HG02852 (cell line): Measurements from ENCODE around the gene TNFSF12.

ENCODE experiments used
- ATAC-seq: cut with Tn5 transposase; IDR thresholded peaks from one replicate; pipeline ENCODE4 v1.9.1; 2021; ENCODE audit warnings: mild to moderate bottlenecking, moderate library complexity; ENCODE audit not compliant: unreplicated experiment

The TNFSF12 gene

GRCh38 chr17:7563115-7563869, 14.4 kb downstream of the TNFSF12 start:
- ATAC-seq = no peak

- ATAC-seq = no peak
Measured at GRCh38 chr17:7569571-7569970, 20.7 kb downstream of the TNFSF12 start.

DNA sequence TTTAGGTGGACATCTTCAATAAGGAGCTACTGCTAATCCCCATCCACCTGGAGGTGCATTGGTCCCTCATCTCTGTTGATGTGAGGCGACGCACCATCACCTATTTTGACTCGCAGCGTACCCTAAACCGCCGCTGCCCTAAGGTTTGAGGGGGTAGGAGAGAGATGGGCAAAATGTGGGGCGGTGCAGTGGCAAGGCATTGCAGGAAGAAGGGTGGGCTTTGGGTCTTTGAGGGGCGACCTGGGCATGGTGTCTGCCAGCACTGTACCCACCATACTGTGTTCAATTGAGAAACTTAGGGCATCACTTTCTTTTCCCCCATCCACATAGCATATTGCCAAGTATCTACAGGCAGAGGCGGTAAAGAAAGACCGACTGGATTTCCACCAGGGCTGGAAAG, 21.5 kb downstream of the TNFSF12 start:
- no peak for ATAC-seq

DNA sequence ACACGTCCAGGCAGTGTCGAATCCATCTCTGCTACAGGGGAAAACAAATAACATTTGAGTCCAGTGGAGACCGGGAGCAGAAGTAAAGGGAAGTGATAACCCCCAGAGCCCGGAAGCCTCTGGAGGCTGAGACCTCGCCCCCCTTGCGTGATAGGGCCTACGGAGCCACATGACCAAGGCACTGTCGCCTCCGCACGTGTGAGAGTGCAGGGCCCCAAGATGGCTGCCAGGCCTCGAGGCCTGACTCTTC, 23.4 kb downstream of the TNFSF12 start:
- ATAC-seq = no peak

GRCh38 chr17:7572588-7573323, 23.9 kb downstream of the TNFSF12 start:
- ATAC-seq = peak; percentile 84

- ATAC-seq = no peak
Measured at GRCh38 chr17:7573324-7574080, 24.6 kb downstream of the TNFSF12 start.

DNA sequence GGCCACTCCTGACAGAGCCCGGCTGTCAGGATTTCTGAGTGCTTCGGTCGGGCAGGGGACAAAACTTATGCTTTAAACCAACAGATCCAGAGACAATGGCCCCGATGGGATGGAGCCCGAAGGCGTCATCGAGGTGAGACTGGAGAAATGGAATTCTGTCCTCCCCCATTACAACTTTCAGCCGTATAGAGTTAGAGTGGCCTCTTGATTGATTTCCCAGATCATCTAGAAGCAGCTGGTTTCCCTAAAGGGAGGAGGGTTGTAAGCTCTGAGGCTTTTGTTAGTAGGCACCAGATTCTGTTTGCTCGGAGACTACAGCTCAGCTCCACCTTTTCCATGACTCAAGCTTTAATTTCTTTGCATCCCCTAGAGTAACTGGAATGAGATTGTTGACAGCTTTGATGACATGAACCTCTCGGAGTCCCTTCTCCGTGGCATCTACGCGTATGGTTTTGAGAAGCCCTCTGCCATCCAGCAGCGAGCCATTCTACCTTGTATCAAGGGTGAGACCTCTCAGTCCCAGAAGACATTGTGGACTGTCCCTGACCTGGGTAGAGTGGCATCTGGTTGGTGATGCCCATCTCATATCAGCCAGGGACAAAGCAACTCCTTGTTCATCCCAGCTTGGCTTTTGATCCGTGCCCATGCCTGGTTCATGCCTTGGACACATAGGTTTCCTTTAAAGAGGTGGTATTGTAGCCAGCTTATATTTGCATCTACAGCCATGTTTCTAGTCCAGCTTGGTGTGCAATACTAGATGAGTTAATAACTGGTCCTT, 25.5 kb downstream of the TNFSF12 start:
- ATAC-seq = no peak

GRCh38 chr17:7575481-7575883, 26.6 kb downstream of the TNFSF12 start:
- no peak for ATAC-seq

DNA sequence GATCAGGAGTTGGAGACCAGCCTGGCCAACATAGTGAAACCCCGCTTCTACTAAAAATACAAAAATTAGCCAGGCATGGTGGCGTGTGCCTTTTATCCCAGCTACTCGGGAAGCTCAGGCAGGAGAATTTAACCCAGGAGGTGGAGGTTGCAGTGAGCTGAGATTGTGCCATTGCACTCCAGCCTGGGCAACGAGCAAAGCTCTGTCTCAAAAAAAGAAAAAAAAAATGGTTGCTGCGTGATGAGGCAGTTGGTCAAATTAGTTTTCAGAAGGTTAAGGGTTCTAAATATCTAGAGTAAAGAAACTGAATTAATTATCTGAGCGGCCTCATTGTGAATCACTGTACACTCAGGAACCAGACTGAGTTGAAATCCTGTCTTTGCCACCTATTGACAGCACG, 27.1 kb downstream of the TNFSF12 start:
- no peak for ATAC-seq

DNA sequence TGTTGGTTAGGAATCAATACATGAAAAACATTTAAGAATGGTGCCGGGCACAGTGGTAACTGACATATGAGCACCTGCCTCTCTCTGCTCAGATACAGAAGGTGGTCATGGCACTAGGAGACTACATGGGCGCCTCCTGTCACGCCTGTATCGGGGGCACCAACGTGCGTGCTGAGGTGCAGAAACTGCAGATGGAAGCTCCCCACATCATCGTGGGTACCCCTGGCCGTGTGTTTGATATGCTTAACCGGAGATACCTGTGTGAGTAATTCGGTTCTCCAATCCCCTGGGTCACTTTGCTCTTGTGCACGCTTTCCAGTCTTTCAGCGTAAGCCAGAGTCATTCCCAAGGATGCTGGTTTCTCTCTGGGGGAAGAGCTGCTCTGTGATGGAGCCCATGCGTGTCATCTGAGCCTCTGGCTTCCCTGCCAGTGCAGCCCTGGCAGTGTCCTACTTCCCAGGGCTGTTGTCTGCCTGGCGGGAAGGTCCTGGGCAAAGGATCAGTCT, 27.6 kb downstream of the TNFSF12 start:
- no peak for ATAC-seq

- ATAC-seq = no peak
Measured at GRCh38 chr17:7577327-7578199, 28.7 kb downstream of the TNFSF12 start.

- no peak for ATAC-seq
Measured at GRCh38 chr17:7579001-7579833, 30.4 kb downstream of the TNFSF12 start, which contains the start of gene CD68. CD68 (plus strand) TSS chr17:7579638; CDS start chr17:7579678, 40 bp downstream.

GRCh38 chr17:7579834-7580603, 31.2 kb downstream of the TNFSF12 start:
- no peak for ATAC-seq

- no peak for ATAC-seq
Measured at GRCh38 chr17:7580604-7581575, 32.0 kb downstream of the TNFSF12 start.

GRCh38 chr17:7582396-7583252, 33.8 kb downstream of the TNFSF12 start:
- no peak for ATAC-seq
